T-cell (primary cell): Measurements from ENCODE around the gene ATXN7L2. TPM values are rescaled to one million over a fixed set of nuclear protein-coding genes. Genes with fewer than 3 reads are reported as not detected.
"Not testable (repeated sequence)": the region's sequence is repeated elsewhere in the genome, so short reads cannot be mapped to it uniquely, and the experiment has no call there.

Experiments
- ATAC-seq, 4 experiments: fragments of 200-7000 bp in 3 of 4; fragments of 150-1000 bp in 1 of 4; cut with Tn5 transposase; replicated peaks in 1 of 4; 1 replicate in 3 of 4; 2 replicates in 1 of 4; pipeline ENCODE4 v1.10.0; 2021; ENCODE audit warnings: moderate library complexity in 3 of 4, mild to moderate bottlenecking in 2 of 4, moderate number of reproducible peaks in 1 of 4
- CTCF ChIA-PET, 2 donors: fragments of 300-600 bp; sonication (Branson Sonifier 250); formaldehyde crosslinking; loops; one replicate each; lab custom pipeline; 2022; ENCODE audit warnings: antibody characterized with exemption in 2 of 2; lab: Charles Lee
- POLR2A ChIA-PET, 2 donors: fragments of 300-600 bp; sonication (Branson Sonifier 250); formaldehyde crosslinking; loops; one replicate each; lab custom pipeline; 2022; ENCODE audit warnings: antibody characterized with exemption in 2 of 2; lab: Charles Lee
- DNase-seq, 35 experiments: peaks; one replicate each; pipeline versions ENCODE4 v3.0.0 to v3.0.0-alpha.2; 2013 to 2023
- H3K27ac ChIP-seq: one replicate; pipeline ENCODE4 v1.5.1; 2013; ENCODE audit warnings: low read length
- H3K27me3 ChIP-seq, 2 experiments: replicated peaks in 1 of 2; 1 replicate in 1 of 2; 2 replicates in 1 of 2; pipeline versions ENCODE4 v1.6.1 to v1.7.0; 2013; ENCODE audit warnings: low read length in 1 of 2, mixed read lengths in 1 of 2; ENCODE audit not compliant: control insufficient read depth in 2 of 2, insufficient read depth in 2 of 2; ENCODE audit errors: extremely low read depth in 1 of 2
- H3K36me3 ChIP-seq, 2 donors: 1 replicate in 1 of 2; 2 replicates in 1 of 2; pipeline versions ENCODE4 v1.6.1 to v1.7.0; 2013; ENCODE audit warnings: low read length in 1 of 2; ENCODE audit not compliant: control insufficient read depth in 2 of 2, insufficient read depth in 1 of 2; ENCODE audit errors: extremely low read depth in 1 of 2
- H3K4me1 ChIP-seq, 2 experiments: 1 replicate in 1 of 2; 2 replicates in 1 of 2; pipeline versions ENCODE4 v1.6.1 to v1.7.0; 2013; ENCODE audit warnings: low read length in 2 of 2, mixed read lengths in 1 of 2; ENCODE audit not compliant: insufficient read depth in 2 of 2, control insufficient read depth in 1 of 2; ENCODE audit errors: extremely low read depth in 1 of 2
- H3K4me3 ChIP-seq, 2 donors: 1 replicate in 1 of 2; 2 replicates in 1 of 2; pipeline versions ENCODE4 v1.5.1 to v1.7.0; 2013; ENCODE audit warnings: mild to moderate bottlenecking in 2 of 2, low read length in 1 of 2, moderate library complexity in 1 of 2; ENCODE audit not compliant: control insufficient read depth in 1 of 2; ENCODE audit errors: extremely low read depth in 1 of 2
- H3K9me3 ChIP-seq: 2 replicates; pipeline ENCODE4 v1.7.0; 2013
- H3K27ac Mint-ChIP-seq, 2 donors: one replicate each; pipeline ENCODE4 v1.8.0; 2020 to 2021; ENCODE audit warnings: mild to moderate bottlenecking in 2 of 2, mixed read lengths in 2 of 2
- H3K27me3 Mint-ChIP-seq, 2 donors: one replicate each; pipeline ENCODE4 v1.8.0; 2021 to 2022; ENCODE audit warnings: mixed read lengths in 2 of 2
- H3K36me3 Mint-ChIP-seq: one replicate; pipeline ENCODE4 v1.8.0; 2021; ENCODE audit warnings: mixed read lengths
- H3K4me1 Mint-ChIP-seq, 3 donors: one replicate each; pipeline ENCODE4 v1.8.0; 2020 to 2022; ENCODE audit warnings: mixed read lengths in 3 of 3, mild to moderate bottlenecking in 1 of 3
- H3K4me3 Mint-ChIP-seq, 3 donors: one replicate each; pipeline ENCODE4 v1.8.0; 2020 to 2022; ENCODE audit warnings: mild to moderate bottlenecking in 3 of 3, mixed read lengths in 3 of 3, moderate library complexity in 3 of 3
- H3K9me3 Mint-ChIP-seq, 3 donors: one replicate each; pipeline ENCODE4 v1.8.0; 2020 to 2022; ENCODE audit warnings: mixed read lengths in 3 of 3
- WGBS: methylation state at CpG from one replicate; pipeline ENCODE4 v1.1.5; 2013; ENCODE audit warnings: missing lambda C conversion rate; ENCODE audit not compliant: insufficient coverage; 5-methylcytosine and 5-hydroxymethylcytosine counted together
- total RNA-seq, 35 experiments: library from RNA in 6 of 35; stranded (reverse) in 6 of 35; fragments of 120-200 nt in 1 of 35; gene quantifications; one replicate each; pipeline versions ENCODE4 v1.2.1 to v1.2.4 and lab custom pipeline; 2013 to 2026

Gene ATXN7L2
- total RNA-seq, 5 donors from 2014 or later (not counting 1 experiment from before 2014, with no cell fraction given) = 9.7 to 13.2 (median 12.5) TPM

- POLR2A ChIA-PET = interaction anchor here in 1 of 2 donors (0.5 kb wide), 1 partner anchor 23 kb away, joined by 4 read pairs; no protein-coding TSS in a partner anchor
- DNase-seq (no peak), ATAC-seq (no peak)
- no peaks in the 10 kb centered on the region for H3K4me1 Mint-ChIP-seq
- Histone ChIP-seq H3K27ac (no peak overlapping the region), H3K4me3 (no peak overlapping the region), H3K36me3 (no peaks in the 10 kb centered on the region), H3K27me3 (peaks cover 8 to 14% of the 10 kb centered on the region in 2 experiments), H3K4me1 (no peaks in the 10 kb centered on the region), H3K9me3 (no peaks in the 10 kb centered on the region)
- WGBS = no CpG with 5 or more reads among the region's 1 CpG
- H3K27me3 Mint-ChIP-seq = peaks cover 15 to 23% of the 10 kb centered on the region in 2 donors
- no peak overlapping the region for H3K4me3 Mint-ChIP-seq
- no peaks in the 10 kb centered on the region for H3K36me3 Mint-ChIP-seq
- H3K27ac Mint-ChIP-seq = no peak overlapping the region
- H3K9me3 Mint-ChIP-seq = no peaks in the 10 kb centered on the region
- CTCF ChIA-PET = no interaction called here
Observed at GRCh38 chr1:109444346-109444745, 39.4 kb upstream of the ATXN7L2 start.

- CTCF ChIA-PET, H3K4me1 Mint-ChIP-seq, DNase-seq, H3K27ac Mint-ChIP-seq, H3K27ac ChIP-seq, H3K4me3 ChIP-seq, H3K4me1 ChIP-seq, H3K9me3 ChIP-seq, H3K36me3 ChIP-seq, H3K9me3 Mint-ChIP-seq, H3K36me3 Mint-ChIP-seq, H3K4me3 Mint-ChIP-seq, ATAC-seq: not testable (repeated sequence)
- H3K27me3 Mint-ChIP-seq = peaks cover 20 to 38% of the 10 kb centered on the region in 2 donors
- H3K27me3 ChIP-seq = peaks cover 11 to 18% of the 10 kb centered on the region in 2 experiments
- POLR2A ChIA-PET = interaction anchor here in 1 of 2 donors (0.6 kb wide), 1 partner anchor 87 kb away, joined by 3 read pairs; no protein-coding TSS in a partner anchor
- 46% methylated on average over 7 of the region's 11 CpGs for WGBS
Observed at GRCh38 chr1:109445949-109446695, 37.6 kb upstream of the ATXN7L2 start.

- H3K4me3 Mint-ChIP-seq = no peak overlapping the region
- Histone ChIP-seq H3K4me3 (no peak overlapping the region), H3K4me1 (no peaks in the 10 kb centered on the region), H3K27ac (no peak overlapping the region), H3K27me3 (peaks cover 8 to 31% of the 10 kb centered on the region in 2 experiments), H3K36me3 (no peaks in the 10 kb centered on the region), H3K9me3 (no peaks in the 10 kb centered on the region)
- WGBS = 63% methylated on average over 4 of the region's 4 CpGs
- DNase-seq (no peak), ATAC-seq (no peak)
- CTCF ChIA-PET = no interaction called here
- H3K27ac Mint-ChIP-seq = no peak overlapping the region
- H3K27me3 Mint-ChIP-seq = peaks cover 26 to 48% of the 10 kb centered on the region in 2 donors
- H3K4me1 Mint-ChIP-seq = no peaks in the 10 kb centered on the region
- H3K9me3 Mint-ChIP-seq = no peaks in the 10 kb centered on the region
- H3K36me3 Mint-ChIP-seq = no peaks in the 10 kb centered on the region
- POLR2A ChIA-PET = no interaction called here
Observed at GRCh38 chr1:109447524-109447923, 36.2 kb upstream of the ATXN7L2 start.

GRCh38 chr1:109454497-109455133, 29.1 kb upstream of the ATXN7L2 start:
- CTCF ChIA-PET = no interaction called here
- no peak overlapping the region for H3K4me3 Mint-ChIP-seq
- ATAC-seq (no peak), DNase-seq (no peak)
- H3K27ac ChIP-seq = no peak overlapping the region
- no peaks in the 10 kb centered on the region for H3K36me3 ChIP-seq
- H3K9me3 ChIP-seq = no peaks in the 10 kb centered on the region
- peaks cover 22 to 47% of the 10 kb centered on the region in 2 donors for H3K27me3 Mint-ChIP-seq
- H3K4me1 Mint-ChIP-seq = no peaks in the 10 kb centered on the region
- no peak overlapping the region for H3K4me3 ChIP-seq
- no peak overlapping the region for H3K27ac Mint-ChIP-seq
- WGBS = no CpG with 5 or more reads among the region's 1 CpG
- POLR2A ChIA-PET = no interaction called here
- H3K9me3 Mint-ChIP-seq = peaks cover 4 to 18% (median 8%) of the 10 kb centered on the region in 3 donors
- peaks cover 11% of the 10 kb centered on the region for H3K36me3 Mint-ChIP-seq
- peaks cover 3 to 33% of the 10 kb centered on the region in 2 experiments for H3K27me3 ChIP-seq
- H3K4me1 ChIP-seq = no peaks in the 10 kb centered on the region

- ChIA-PET CTCF (no interaction called here), POLR2A (interaction anchor here in 1 of 2 donors (0.7 kb wide), 1 partner anchor 104 kb away, joined by 3 read pairs; no protein-coding TSS in a partner anchor)
- Mint-ChIP-seq H3K27ac (peak overlapping the region in 1 of 2 donors; percentile 69), H3K4me1 (no peaks in the 10 kb centered on the region), H3K27me3 (peaks cover 18 to 39% of the 10 kb centered on the region in 2 donors), H3K36me3 (peaks cover 11% of the 10 kb centered on the region), H3K9me3 (peaks cover 4 to 18% (median 8%) of the 10 kb centered on the region in 3 donors), H3K4me3 (no peak overlapping the region)
- DNase-seq (no peak), ATAC-seq (no peak)
- no peak overlapping the region for H3K4me3 ChIP-seq
- WGBS = no CpG with 5 or more reads among the region's 4 CpGs
- no peaks in the 10 kb centered on the region for H3K36me3 ChIP-seq
- H3K4me1 ChIP-seq = no peaks in the 10 kb centered on the region
- H3K27ac ChIP-seq = no peak overlapping the region
- H3K27me3 ChIP-seq = peaks cover 0 to 32% of the 10 kb centered on the region in 2 experiments
- no peaks in the 10 kb centered on the region for H3K9me3 ChIP-seq
Observed at GRCh38 chr1:109457819-109458218, 25.9 kb upstream of the ATXN7L2 start.

- H3K27me3 Mint-ChIP-seq = peaks cover 44 to 66% of the 10 kb centered on the region in 2 donors
- 13% methylated on average over 22 of the region's 24 CpGs for WGBS
- Histone ChIP-seq H3K4me3 (peak overlapping the region; percentile 33 to 65), H3K36me3 (no peaks in the 10 kb centered on the region), H3K27ac (no peak overlapping the region), H3K9me3 (no peaks in the 10 kb centered on the region), H3K4me1 (peaks cover 0 to 14% of the 10 kb centered on the region in 2 experiments), H3K27me3 (peaks cover 15 to 61% of the 10 kb centered on the region in 2 experiments)
- no peaks in the 10 kb centered on the region for H3K36me3 Mint-ChIP-seq
- ChIA-PET POLR2A (interaction anchor here in 1 of 2 donors (0.6 kb wide), 1 partner anchor 13 kb away, joined by 3 read pairs; no protein-coding TSS in a partner anchor), CTCF (no interaction called here)
- H3K4me1 Mint-ChIP-seq = peaks cover 0 to 9% (median 8%) of the 10 kb centered on the region in 3 donors
- no peak overlapping the region for H3K27ac Mint-ChIP-seq
- DNase-seq (no peak), ATAC-seq (no peak)
- H3K9me3 Mint-ChIP-seq = no peaks in the 10 kb centered on the region
- peak overlapping the region; percentile 69 to 74 (median 71) for H3K4me3 Mint-ChIP-seq
Observed at GRCh38 chr1:109466125-109466451, 17.6 kb upstream of the ATXN7L2 start.
